Prostate gland (tissue), 2 donors: ENCODE measurements around the gene PGRMC2. TPM values are rescaled to one million over a fixed set of nuclear protein-coding genes. Genes with fewer than 3 reads are reported as not detected.

ENCODE experiments used
- DNase-seq: peaks from one replicate; pipeline ENCODE4 v3.0.0-alpha.2; 2019; ENCODE audit warnings: low spot score
- H3K27ac ChIP-seq, 2 donors: fragments of 200-600 bp; sonication (generic); 2 replicates each; pipeline ENCODE4 v1.5.1; 2017 to 2019
- H3K27me3 ChIP-seq: fragments of 200-600 bp; sonication (generic); replicated peaks from 2 replicates; pipeline ENCODE4 v1.5.1; 2019; ENCODE audit not compliant: insufficient read depth
- H3K36me3 ChIP-seq, 2 donors: fragments of 200-600 bp; sonication (generic); 1 replicate in 1 of 2; 2 replicates in 1 of 2; pipeline versions ENCODE4 v1.5.1 to v1.8.1; 2017 to 2019
- H3K4me1 ChIP-seq: fragments of 200-600 bp; sonication (generic); replicated peaks from 2 replicates; pipeline ENCODE4 v1.5.1; 2019
- H3K4me3 ChIP-seq, 2 donors: fragments of 200-600 bp; sonication (generic); 2 replicates each; pipeline ENCODE4 v1.5.1; 2017 to 2019
- H3K9me3 ChIP-seq: fragments of 200-600 bp; sonication (generic); 2 replicates; pipeline ENCODE4 v1.5.1; 2017
- CTCF ChIP-seq, 4 experiments: fragments of 200-600 bp in 2 of 4; fragments of 450-650 bp in 2 of 4; sonication (generic) in 2 of 4; IDR thresholded peaks; 1 replicate in 3 of 4; 2 replicates in 1 of 4; pipeline ENCODE4 v1.5.1; 2016 to 2019; ENCODE audit warnings: antibody characterized with exemption in 4 of 4, mild to moderate bottlenecking in 2 of 4, moderate library complexity in 2 of 4
- POLR2A ChIP-seq: fragments of 450-650 bp; IDR thresholded peaks from one replicate; pipeline ENCODE4 v1.6.1; 2016; ENCODE audit warnings: antibody characterized with exemption, mild to moderate bottlenecking
- POLR2AphosphoS5 ChIP-seq: sonication (generic); formaldehyde crosslinking; IDR thresholded peaks from one replicate; pipeline ENCODE4 v1.6.1; 2017; ENCODE audit warnings: antibody characterized with exemption
- WGBS: methylation state at CpG from one replicate; pipeline ENCODE4 v1.1.5; 2018; 5-methylcytosine and 5-hydroxymethylcytosine counted together
- intact Hi-C: fragments of 100-400 bp; cut with DNase I; formaldehyde crosslinking; loops from one replicate; pipeline ENCODE4 v1.14.2; 2022
- total RNA-seq, 2 donors: library from RNA; depleted of rRNA; stranded (reverse); fragments of >200 nt; gene quantifications; one replicate each; pipeline ENCODE4 v1.1.0, GENCODE V29; 2016

Gene PGRMC2, protein sequence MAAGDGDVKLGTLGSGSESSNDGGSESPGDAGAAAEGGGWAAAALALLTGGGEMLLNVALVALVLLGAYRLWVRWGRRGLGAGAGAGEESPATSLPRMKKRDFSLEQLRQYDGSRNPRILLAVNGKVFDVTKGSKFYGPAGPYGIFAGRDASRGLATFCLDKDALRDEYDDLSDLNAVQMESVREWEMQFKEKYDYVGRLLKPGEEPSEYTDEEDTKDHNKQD
- 10 to 100 TPM; 42.7 to 44.5 TPM for total RNA-seq

DNA sequence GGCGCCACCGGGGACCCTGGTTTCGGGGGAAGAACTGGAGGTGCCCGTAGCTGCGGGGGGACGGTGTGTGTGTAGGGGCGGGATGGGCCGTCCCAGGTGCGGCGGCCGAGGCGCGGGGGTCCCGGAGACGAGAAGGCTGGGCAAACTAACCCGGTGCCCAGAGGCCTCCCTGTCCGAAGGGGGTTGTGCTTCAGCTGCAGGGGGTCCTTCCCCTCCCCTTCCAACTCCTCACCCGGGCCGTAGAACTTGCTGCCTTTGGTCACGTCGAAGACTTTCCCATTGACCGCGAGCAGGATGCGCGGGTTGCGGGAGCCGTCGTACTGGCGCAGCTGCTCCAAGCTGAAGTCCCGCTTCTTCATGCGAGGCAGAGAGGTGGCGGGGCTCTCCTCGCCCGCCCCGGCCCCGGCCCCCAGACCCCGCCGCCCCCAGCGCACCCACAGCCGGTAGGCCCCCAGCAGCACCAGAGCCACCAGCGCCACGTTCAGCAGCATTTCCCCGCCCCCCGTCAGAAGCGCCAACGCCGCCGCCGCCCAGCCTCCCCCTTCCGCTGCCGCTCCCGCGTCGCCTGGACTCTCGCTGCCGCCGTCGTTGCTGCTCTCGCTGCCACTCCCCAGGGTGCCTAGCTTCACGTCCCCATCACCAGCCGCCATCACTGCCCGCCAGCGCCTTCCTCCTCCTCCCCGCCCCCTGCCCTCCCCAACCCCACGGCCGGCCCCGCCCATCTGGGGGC lies at the start of gene PGRMC2:
Gene PGRMC2 (minus strand): TSS at position 673 of the 730 bp plus-strand sequence. CDS start 23 bp downstream, at position 650.
- Histone ChIP-seq H3K4me1 (no peaks in the 10 kb centered on the region), H3K4me3 (peak within 1 kb of the TSS; percentile 84 to 89), H3K27me3 (no peaks in the 10 kb centered on the region), H3K36me3 (no peaks in the 10 kb centered on the region), H3K27ac (peak within 1 kb of the TSS; percentile 90 to 94), H3K9me3 (no peaks in the 10 kb centered on the region)
- TF ChIP-seq CTCF (IDR thresholded peaks at IDR 0.05) (no peak), POLR2A (peak; percentile 69)
- no peak for DNase-seq
- WGBS: under 1% methylated on average over 32 of the region's 67 CpGs
- intact Hi-C loops: loop anchor here (5.0 to 10.0 kb wide), 5 partner anchors 100 to 807 kb away; partner anchors contain the start of genes C4orf33, LARP1B and SCLT1

DNA sequence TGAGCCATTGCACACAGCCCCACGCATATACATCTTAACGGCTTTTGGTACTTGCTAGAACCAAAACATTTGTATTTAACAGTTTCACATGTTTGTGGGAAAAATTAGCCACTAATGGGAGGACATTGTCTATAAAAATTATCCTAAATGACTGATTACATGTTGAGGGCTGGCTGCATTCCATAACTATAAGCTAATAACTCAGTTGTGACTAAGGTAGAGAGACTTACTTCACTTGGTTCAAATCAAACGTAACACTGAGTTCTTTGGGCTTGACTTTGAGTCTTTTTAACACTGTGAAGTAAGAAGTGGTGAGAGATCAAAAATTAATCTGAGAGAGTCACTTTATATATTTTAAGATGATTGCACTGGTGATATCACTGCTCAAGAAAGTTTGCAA lies 47.9 kb upstream of the PGRMC2 start:
- intact Hi-C loops: no loop called here
- Histone ChIP-seq H3K9me3 (no peaks in the 10 kb centered on the region), H3K27me3 (no peaks in the 10 kb centered on the region), H3K4me1 (no peaks in the 10 kb centered on the region), H3K36me3 (no peaks in the 10 kb centered on the region), H3K4me3 (no peak overlapping the region), H3K27ac (no peak overlapping the region)
- TF ChIP-seq CTCF (IDR thresholded peaks at IDR 0.05) (no peak), POLR2AphosphoS5 (no peak), POLR2A (no peak)
- no peak for DNase-seq
- WGBS: 87% methylated on average over 3 of the region's 3 CpGs

DNA sequence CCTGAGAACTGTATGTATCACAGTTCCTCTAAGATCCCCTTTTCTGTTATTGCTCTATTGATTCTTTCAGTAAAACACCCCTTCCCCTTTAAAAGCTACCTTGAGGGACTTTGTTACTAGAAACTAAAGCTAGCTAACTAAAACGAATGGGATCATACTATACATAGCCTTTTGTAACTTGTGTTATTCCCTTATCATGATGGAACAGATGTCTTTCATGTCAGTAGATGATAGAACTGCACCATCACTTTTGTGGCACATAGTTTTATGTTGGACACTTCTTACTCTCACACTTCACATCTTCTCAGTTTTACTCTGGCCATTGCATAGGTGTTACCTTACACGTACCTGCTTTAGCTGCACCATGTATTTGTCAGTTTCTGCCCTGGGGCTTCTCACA lies 46.6 kb upstream of the PGRMC2 start:
- no peak overlapping the region for H3K27ac ChIP-seq
- no peak for DNase-seq
- no peak overlapping the region for H3K4me3 ChIP-seq
- intact Hi-C loops: no loop called here
- no peaks in the 10 kb centered on the region for H3K9me3 ChIP-seq
- H3K36me3 ChIP-seq: no peaks in the 10 kb centered on the region
- no peaks in the 10 kb centered on the region for H3K27me3 ChIP-seq
- no peaks in the 10 kb centered on the region for H3K4me1 ChIP-seq
- WGBS: 72% methylated on average over 2 of the region's 2 CpGs
- TF ChIP-seq POLR2AphosphoS5 (no peak), POLR2A (no peak), CTCF (IDR thresholded peaks at IDR 0.05) (no peak)

DNA sequence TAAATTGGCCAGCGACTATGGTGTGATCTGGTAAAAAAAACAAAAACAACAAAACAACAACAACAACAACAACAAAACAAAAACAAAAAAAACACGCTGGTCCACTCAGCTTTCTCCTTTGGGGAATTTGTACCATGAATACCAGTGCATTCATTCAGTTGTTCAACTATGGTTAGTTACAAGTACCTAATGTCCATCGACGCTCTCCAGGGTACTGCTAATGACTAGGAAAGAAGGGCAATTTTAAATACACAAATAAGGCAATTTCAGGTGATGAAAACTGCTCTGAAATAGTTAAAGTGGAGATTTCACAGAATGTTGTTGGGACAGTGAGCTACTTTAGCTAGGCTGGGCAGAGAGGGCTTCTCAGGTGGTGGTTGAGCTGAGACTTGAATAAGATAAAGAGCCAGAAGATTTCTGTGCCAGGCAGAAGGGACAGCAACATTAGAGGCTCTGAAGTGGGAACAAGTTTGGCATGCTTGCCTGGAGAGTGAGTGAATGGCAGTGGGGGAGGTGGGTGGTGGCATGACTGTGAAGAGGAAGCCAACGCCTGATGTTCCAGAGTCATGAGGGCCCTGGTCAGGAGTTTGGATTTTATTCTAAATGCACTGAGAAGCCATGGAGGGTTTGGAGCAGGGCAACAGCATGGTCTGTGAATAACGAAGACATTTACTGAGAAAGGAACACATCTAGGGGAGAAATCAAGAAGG lies 45.9 kb upstream of the PGRMC2 start:
- no peaks in the 10 kb centered on the region for H3K9me3 ChIP-seq
- no peaks in the 10 kb centered on the region for H3K4me1 ChIP-seq
- DNase-seq: no peak
- 92% methylated on average over 6 of the region's 6 CpGs for WGBS
- H3K27ac ChIP-seq: no peak overlapping the region
- no peak for TF ChIP-seq POLR2A
- no peaks in the 10 kb centered on the region for H3K36me3 ChIP-seq
- H3K27me3 ChIP-seq: no peaks in the 10 kb centered on the region
- intact Hi-C loops: no loop called here
- no peak overlapping the region for H3K4me3 ChIP-seq

DNA sequence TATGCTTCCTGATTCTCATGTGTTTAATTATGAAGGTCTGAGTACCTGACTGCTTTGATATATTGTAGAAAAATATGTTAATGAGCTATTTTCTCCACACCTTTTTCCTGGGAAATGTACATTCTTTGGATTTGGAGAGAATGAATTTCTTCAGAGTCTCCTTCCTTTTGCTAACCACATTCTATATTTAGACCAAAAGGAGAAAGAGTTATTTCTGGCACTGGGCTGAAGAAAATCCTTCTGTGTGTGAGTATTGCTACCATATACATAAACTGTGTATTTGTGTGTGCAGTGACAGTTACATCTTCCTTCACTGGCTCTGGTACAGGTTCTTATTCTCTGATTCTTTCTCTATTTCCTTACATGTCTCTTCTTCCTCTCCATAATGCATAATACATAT lies 44.5 kb upstream of the PGRMC2 start:
- Histone ChIP-seq H3K9me3 (no peaks in the 10 kb centered on the region), H3K27ac (no peak overlapping the region), H3K36me3 (no peaks in the 10 kb centered on the region), H3K4me1 (no peaks in the 10 kb centered on the region), H3K4me3 (no peak overlapping the region), H3K27me3 (no peaks in the 10 kb centered on the region)
- intact Hi-C loops: no loop called here
- no peak for DNase-seq
- no peak for TF ChIP-seq POLR2A
- TF ChIP-seq POLR2AphosphoS5: no peak
- TF ChIP-seq CTCF (IDR thresholded peaks at IDR 0.05): no peak
